HepG2 (cell line): ENCODE results near the gene ATG4D. TPM values are rescaled to one million over a fixed set of nuclear protein-coding genes. Genes with fewer than 3 reads are reported as not detected.

Source experiments
- ATF7-NPFF ChIP-seq: sonication (generic); formaldehyde crosslinking; IDR thresholded peaks from 2 replicates; pipeline ENCODE4 v1.8.1; 2023; ENCODE audit warnings: mild to moderate bottlenecking, low read depth, missing genetic modification reagents, moderate library complexity
- CCDC6 ChIP-seq: sonication (generic); formaldehyde crosslinking; IDR thresholded peaks from 2 replicates; pipeline ENCODE4 v1.8.1; 2022; ENCODE audit warnings: mild to moderate bottlenecking, missing genetic modification reagents, moderate library complexity
- FLYWCH1 ChIP-seq: sonication (generic); formaldehyde crosslinking; IDR thresholded peaks from 2 replicates; pipeline ENCODE4 v1.8.1; 2023; ENCODE audit warnings: mild to moderate bottlenecking, missing genetic modification reagents
- HDAC1 ChIP-seq: sonication (generic); formaldehyde crosslinking; IDR thresholded peaks from 2 replicates; pipeline ENCODE4 v1.5.1; 2020; ENCODE audit warnings: mild to moderate bottlenecking, missing genetic modification reagents
- ISL2 ChIP-seq: sonication (generic); formaldehyde crosslinking; IDR thresholded peaks from 2 replicates; pipeline ENCODE4 v1.5.0; 2020; ENCODE audit warnings: missing genetic modification reagents
- NPAS2 ChIP-seq: sonication (generic); formaldehyde crosslinking; IDR thresholded peaks from 2 replicates; pipeline ENCODE4 v1.8.0; 2022; ENCODE audit warnings: mild to moderate bottlenecking, missing genetic modification reagents, borderline replicate concordance
- RARG ChIP-seq: sonication (generic); formaldehyde crosslinking; IDR thresholded peaks from 2 replicates; pipeline ENCODE4 v1.4.0; 2020; ENCODE audit warnings: low read depth, mild to moderate bottlenecking, missing genetic modification reagents
- RFXAP ChIP-seq: sonication (generic); formaldehyde crosslinking; IDR thresholded peaks from 2 replicates; pipeline ENCODE4 v1.4.0; 2020; ENCODE audit warnings: missing genetic modification reagents, borderline replicate concordance
- SIX1 ChIP-seq: sonication (generic); formaldehyde crosslinking; IDR thresholded peaks from 2 replicates; pipeline ENCODE4 v1.4.0; 2020; ENCODE audit warnings: missing genetic modification reagents, borderline replicate concordance
- SP140L ChIP-seq: sonication (generic); formaldehyde crosslinking; IDR thresholded peaks from 2 replicates; pipeline ENCODE4 v1.4.0; 2020; ENCODE audit warnings: missing genetic modification reagents, borderline replicate concordance
- ZBTB39 ChIP-seq: sonication (generic); formaldehyde crosslinking; IDR thresholded peaks from 2 replicates; pipeline ENCODE4 v1.5.0; 2020; ENCODE audit warnings: missing genetic modification reagents
- ZNF30 ChIP-seq: sonication (generic); formaldehyde crosslinking; IDR thresholded peaks from 2 replicates; pipeline ENCODE4 v1.5.0; 2020; ENCODE audit warnings: mild to moderate bottlenecking, missing genetic modification reagents
- ZNF329 ChIP-seq: sonication (generic); formaldehyde crosslinking; IDR thresholded peaks from 2 replicates; pipeline ENCODE4 v1.9.0; 2021; ENCODE audit warnings: low read depth, mild to moderate bottlenecking, missing genetic modification reagents
- ZNF7 ChIP-seq: IDR thresholded peaks from 2 replicates; pipeline ENCODE4 v1.6.1; 2016; ENCODE audit warnings: missing biosample characterization, missing genetic modification reagents
- ZNF850 ChIP-seq: sonication (generic); formaldehyde crosslinking; conservative IDR thresholded peaks from 2 replicates; pipeline ENCODE4 v1.9.0; 2021; ENCODE audit warnings: mild to moderate bottlenecking, missing genetic modification reagents
- polyA plus RNA-seq, 8 experiments: library from polyadenylated mRNA; depleted of rRNA in 3 of 8; stranded (reverse) in 7 of 8; unstranded in 1 of 8; fragments of >200 nt; fragmentation: Illumina TruSeq in 4 of 8; extraction: Trizol in 4 of 8; gene quantifications; 2 replicates each; pipeline versions ENCODE4 v1.2.1 to v1.2.3, GENCODE V29; 2011 to 2016; ENCODE audit warnings: low read depth in 4 of 8, missing spikeins in 1 of 8, mixed read lengths in 1 of 8; ENCODE audit not compliant: insufficient read depth in 1 of 8
- total RNA-seq, 5 experiments: library from RNA; depleted of rRNA; stranded (reverse); fragments of >200 nt; fragmentation: Illumina TruSeq; extraction: Trizol; gene quantifications; 2 replicates each; pipeline ENCODE4 v1.2.3, GENCODE V29; 2016; ENCODE audit warnings: low read depth in 1 of 5
- TF ChIP-seq, protein P1 (sequence below): sonication (generic); formaldehyde crosslinking; IDR thresholded peaks from 2 replicates; pipeline ENCODE4 v1.5.1; 2020; ENCODE audit warnings: mild to moderate bottlenecking, missing genetic modification reagents, borderline replicate concordance
- TF ChIP-seq, protein P2 (sequence below): IDR thresholded peaks from 2 replicates; pipeline ENCODE4 v1.6.1; 2012; ENCODE audit warnings: low read depth, low read length, improper control_type of control experiment
- TF ChIP-seq, protein P3 (sequence below): sonication (generic); formaldehyde crosslinking; IDR thresholded peaks from 2 replicates; pipeline ENCODE4 v1.5.0; 2020; ENCODE audit warnings: missing genetic modification reagents
- TF ChIP-seq, protein P4 (sequence below): IDR thresholded peaks from 2 replicates; pipeline ENCODE4 v1.6.1; 2016; ENCODE audit warnings: missing genetic modification reagents, missing compliant biosample characterization

ATG4D gene
- total and polyA plus RNA-seq, 2 of the 13 experiments (the other 11 are each of a cell fraction or from before 2014, with no cell fraction given), result 17.8 to 19.0 TPM

GRCh38 chr19:10602330-10603083 is 58.8 kb downstream of the ATG4D start (continued):
- TF ChIP-seq ISL2 (CRISPR knock-in tag), result no peak
- TF ChIP-seq, protein P1, sequence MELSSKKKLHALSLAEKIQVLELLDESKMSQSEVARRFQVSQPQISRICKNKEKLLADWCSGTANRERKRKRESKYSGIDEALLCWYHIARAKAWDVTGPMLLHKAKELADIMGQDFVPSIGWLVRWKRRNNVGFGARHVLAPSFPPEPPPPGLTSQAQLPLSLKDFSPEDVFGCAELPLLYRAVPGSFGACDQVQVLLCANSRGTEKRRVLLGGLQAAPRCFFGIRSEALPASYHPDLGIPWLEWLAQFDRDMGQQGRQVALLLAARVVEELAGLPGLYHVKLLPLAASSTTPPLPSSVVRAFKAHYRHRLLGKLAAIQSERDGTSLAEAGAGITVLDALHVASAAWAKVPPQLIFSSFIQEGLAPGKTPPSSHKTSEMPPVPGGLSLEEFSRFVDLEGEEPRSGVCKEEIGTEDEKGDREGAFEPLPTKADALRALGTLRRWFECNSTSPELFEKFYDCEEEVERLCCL, result no peak
- TF ChIP-seq RFXAP (CRISPR knock-in tag), result no peak
- peak; percentile 54 for TF ChIP-seq HDAC1 (CRISPR knock-in tag)
- 0 out of 2 replicates have a peak, but pooled peaks have one; percentile 48 for TF ChIP-seq CCDC6 (CRISPR knock-in tag)
- peak; percentile 76; the same call in 1 of the 2 replicates for TF ChIP-seq ZBTB39
- TF ChIP-seq, protein P2, sequence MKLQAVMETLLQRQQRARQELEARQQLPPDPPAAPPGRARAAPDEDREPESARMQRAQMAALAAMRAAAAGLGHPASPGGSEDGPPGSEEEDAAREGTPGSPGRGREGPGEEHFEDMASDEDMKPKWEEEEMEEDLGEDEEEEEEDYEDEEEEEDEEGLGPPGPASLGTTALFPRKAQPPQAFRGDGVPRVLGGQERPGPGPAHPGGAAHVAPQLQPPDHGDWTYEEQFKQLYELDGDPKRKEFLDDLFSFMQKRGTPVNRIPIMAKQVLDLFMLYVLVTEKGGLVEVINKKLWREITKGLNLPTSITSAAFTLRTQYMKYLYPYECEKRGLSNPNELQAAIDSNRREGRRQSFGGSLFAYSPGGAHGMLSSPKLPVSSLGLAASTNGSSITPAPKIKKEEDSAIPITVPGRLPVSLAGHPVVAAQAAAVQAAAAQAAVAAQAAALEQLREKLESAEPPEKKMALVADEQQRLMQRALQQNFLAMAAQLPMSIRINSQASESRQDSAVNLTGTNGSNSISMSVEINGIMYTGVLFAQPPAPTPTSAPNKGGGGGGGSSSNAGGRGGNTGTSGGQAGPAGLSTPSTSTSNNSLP, result no peak
- TF ChIP-seq, protein P3, sequence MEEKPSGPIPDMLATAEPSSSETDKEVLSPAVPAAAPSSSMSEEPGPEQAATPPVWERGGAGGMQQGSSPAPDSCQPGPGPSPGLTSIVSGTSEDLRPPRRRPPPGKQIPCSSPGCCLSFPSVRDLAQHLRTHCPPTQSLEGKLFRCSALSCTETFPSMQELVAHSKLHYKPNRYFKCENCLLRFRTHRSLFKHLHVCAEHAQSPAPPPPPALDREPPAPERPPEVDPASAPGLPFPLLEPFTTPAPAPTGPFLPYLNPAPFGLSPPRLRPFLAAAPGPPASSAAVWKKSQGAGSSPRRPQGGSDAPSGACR (CRISPR knock-in tag), result 0 out of 2 replicates have a peak, but pooled peaks have one; percentile 61
- TF ChIP-seq ZNF30 (CRISPR knock-in tag), result no peak
- no peak for TF ChIP-seq ZNF329 (CRISPR knock-in tag)
- no peak for TF ChIP-seq FLYWCH1 (CRISPR knock-in tag)
- no peak for TF ChIP-seq NPAS2 (CRISPR knock-in tag)
- TF ChIP-seq ZNF850 (CRISPR knock-in tag), result 0 out of 2 replicates have a peak, but pooled peaks have one; percentile 59
- TF ChIP-seq SIX1 (CRISPR knock-in tag), result no peak
- TF ChIP-seq ZNF7 (CRISPR knock-in tag), result no peak
- TF ChIP-seq ATF7-NPFF (CRISPR knock-in tag), result no peak
- TF ChIP-seq SP140L (CRISPR knock-in tag), result no peak
- TF ChIP-seq, protein P4, sequence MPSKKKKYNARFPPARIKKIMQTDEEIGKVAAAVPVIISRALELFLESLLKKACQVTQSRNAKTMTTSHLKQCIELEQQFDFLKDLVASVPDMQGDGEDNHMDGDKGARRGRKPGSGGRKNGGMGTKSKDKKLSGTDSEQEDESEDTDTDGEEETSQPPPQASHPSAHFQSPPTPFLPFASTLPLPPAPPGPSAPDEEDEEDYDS (CRISPR knock-in tag), result no peak
- TF ChIP-seq RARG, result no peak
